HG02588 (cell line): Measurements from ENCODE around the gene CNTRL.
"Not testable (repeated sequence)": the region's sequence is repeated elsewhere in the genome, so short reads cannot be mapped to it uniquely, and the experiment has no call there.

Source experiments
- ATAC-seq: cut with Tn5 transposase; IDR thresholded peaks from one replicate; pipeline ENCODE4 v1.9.1; 2021; ENCODE audit warnings: mild to moderate bottlenecking, moderate library complexity; ENCODE audit not compliant: unreplicated experiment

CNTRL gene, protein sequence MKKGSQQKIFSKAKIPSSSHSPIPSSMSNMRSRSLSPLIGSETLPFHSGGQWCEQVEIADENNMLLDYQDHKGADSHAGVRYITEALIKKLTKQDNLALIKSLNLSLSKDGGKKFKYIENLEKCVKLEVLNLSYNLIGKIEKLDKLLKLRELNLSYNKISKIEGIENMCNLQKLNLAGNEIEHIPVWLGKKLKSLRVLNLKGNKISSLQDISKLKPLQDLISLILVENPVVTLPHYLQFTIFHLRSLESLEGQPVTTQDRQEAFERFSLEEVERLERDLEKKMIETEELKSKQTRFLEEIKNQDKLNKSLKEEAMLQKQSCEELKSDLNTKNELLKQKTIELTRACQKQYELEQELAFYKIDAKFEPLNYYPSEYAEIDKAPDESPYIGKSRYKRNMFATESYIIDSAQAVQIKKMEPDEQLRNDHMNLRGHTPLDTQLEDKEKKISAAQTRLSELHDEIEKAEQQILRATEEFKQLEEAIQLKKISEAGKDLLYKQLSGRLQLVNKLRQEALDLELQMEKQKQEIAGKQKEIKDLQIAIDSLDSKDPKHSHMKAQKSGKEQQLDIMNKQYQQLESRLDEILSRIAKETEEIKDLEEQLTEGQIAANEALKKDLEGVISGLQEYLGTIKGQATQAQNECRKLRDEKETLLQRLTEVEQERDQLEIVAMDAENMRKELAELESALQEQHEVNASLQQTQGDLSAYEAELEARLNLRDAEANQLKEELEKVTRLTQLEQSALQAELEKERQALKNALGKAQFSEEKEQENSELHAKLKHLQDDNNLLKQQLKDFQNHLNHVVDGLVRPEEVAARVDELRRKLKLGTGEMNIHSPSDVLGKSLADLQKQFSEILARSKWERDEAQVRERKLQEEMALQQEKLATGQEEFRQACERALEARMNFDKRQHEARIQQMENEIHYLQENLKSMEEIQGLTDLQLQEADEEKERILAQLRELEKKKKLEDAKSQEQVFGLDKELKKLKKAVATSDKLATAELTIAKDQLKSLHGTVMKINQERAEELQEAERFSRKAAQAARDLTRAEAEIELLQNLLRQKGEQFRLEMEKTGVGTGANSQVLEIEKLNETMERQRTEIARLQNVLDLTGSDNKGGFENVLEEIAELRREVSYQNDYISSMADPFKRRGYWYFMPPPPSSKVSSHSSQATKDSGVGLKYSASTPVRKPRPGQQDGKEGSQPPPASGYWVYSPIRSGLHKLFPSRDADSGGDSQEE (N-terminal part only)

DNA sequence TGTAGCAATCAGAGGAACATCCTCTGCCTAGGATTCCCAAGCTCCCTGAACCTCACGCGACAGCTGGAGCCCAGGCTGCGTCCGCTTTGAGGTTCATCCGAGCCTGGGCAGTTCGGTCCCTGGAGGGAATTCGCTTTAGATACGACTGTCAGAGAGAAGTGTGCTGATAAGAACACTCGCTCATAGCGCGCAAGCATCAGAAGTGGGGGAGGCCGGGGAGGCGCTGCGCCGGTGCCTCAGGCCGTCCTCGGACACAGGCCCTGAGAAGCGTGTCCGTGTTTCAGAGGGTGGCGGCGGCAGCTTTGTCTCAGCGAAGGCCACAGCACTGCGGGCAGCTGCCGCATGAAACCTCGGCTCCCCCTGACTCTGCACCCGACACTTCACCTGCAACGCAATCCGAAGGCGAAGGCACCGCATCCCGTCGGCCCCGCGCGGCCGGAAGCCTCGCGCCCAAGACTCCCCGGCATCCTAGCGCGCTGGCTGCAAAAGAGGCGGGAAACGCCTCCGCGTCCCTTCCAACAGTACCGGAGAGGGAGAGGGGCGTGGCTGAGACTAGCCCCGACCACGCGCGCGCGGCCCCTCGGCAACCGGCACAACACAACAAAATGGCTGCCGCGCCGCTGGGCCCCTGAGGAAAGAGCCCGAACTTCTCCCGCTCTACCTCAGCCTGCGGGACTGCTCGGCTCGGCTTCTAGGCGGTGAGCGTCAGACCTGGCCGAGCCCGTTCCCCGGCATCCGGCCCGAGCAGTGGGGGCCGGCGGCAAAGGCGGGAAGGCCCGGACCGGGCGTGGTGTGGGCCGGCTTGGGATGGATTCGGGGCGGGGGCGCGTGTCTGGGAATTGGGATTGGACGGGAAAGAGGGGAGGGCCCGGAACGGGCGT, at the start of gene CNTRL:
CNTRL (plus strand) TSS at position 586 of the 881 bp plus-strand sequence. CDS start 13,372 bp downstream, outside the sequence.
- ATAC-seq, result peak; percentile 68

DNA sequence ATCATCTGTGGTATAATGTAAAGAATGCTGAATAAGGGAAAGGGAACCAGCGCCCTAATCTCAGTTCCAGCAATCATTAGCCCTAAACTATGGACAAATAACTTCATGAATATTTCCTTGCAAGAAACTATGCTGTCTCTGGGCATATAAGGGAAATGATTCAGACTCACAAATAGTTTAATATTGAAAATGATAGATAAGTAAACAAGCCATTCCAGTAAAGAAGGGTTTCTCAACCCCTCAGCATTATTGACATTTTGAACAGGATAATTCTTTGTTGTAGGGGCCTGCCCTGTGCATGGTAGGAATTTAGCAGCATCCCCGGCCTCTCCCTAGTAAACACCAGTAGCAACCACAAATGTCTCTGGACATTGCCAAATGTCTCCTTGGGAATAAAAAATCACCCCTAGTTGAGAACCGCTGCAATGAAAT, 48.5 kb upstream of the CNTRL start:
- no peak for ATAC-seq

GRCh38 chr9:121026768-121027167, 48.0 kb upstream of the CNTRL start:
- no peak for ATAC-seq

DNA sequence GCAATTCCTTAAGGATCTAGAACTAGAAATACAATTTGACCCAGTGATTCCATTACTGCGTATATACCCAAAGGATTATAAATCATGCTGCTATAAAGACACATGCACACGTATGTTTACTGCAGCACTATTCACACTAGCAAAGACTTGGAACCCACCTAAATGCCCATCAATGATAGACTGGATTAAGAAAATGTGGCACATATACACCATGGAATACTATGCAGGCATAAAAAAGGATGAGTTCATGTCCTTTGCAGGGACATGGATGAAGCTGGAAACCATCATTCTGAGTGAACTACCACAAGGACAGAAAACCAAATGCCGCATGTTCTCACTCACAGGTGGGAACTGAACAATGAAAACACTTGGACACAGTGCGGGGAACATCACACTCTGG, 46.5 kb upstream of the CNTRL start:
- ATAC-seq, result not testable (repeated sequence)

- no peak for ATAC-seq
Observed at GRCh38 chr9:121029469-121029868, 45.3 kb upstream of the CNTRL start.

GRCh38 chr9:121034529-121034928, 40.2 kb upstream of the CNTRL start:
- ATAC-seq, result no peak

- not testable (repeated sequence) for ATAC-seq
Observed at GRCh38 chr9:121035717-121036116, 39.0 kb upstream of the CNTRL start.

GRCh38 chr9:121038362-121038761, 36.4 kb upstream of the CNTRL start:
- no peak for ATAC-seq

- ATAC-seq, result no peak
Observed at GRCh38 chr9:121038804-121039203, 36.0 kb upstream of the CNTRL start.

DNA sequence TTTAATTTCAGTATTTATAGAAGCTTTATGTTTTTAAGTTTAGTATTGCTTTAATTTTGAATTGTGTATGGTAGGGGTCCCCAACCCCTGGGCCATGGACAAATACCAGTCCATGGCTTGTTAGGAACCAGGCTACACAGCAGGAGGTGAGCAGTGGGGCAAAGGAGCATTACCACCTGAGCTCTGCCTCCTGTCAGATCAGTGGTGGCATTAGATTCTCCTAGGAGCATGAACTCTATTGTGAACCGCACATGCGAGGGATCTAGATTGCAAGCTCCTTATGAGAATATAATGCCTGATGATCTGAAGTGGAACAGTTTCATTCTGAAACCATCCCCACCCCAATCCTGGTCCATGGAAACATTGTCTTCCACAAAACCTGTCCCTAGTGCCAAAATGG, 26.6 kb upstream of the CNTRL start:
- no peak for ATAC-seq

- ATAC-seq, result no peak
Observed at GRCh38 chr9:121048618-121049017, 26.1 kb upstream of the CNTRL start.

DNA sequence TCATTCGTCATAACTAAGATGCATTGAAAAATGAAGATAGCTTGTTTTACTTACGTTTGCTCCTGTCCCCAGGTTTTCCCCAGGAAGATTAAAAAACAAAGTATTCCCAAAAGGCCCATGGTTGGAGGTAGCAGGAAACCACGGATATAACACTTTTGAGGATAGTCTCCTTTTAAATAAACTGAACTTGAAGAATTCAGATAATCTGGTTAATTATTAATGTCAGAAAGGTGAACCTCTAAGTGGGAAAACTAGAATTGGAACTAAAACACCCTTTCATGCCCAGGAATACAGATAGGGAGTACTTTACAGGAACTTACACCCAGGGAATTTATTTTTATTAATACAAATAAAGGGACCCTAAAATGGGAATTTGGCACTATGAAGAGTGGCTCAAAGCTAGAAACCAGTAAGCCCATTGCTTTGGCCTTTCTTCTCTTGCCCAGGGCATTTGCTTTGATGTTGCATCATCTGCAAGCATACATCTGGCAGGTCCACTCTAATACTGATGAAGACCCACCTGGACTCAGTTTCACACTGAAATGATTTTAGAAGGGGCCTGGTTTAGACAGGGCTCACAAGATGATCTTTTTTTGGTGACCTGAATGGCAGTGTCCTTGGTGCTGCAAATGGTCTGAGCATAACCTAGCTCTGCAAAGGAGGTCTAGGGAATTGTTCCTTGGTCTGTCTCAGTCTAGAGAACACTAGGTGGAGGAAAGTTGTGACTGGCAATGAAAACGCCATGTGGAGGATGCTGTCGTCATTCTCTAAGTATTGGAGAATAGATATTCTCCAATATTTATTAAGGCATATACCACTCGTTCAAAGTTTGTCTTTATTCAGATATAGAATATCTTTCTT, 24.4 kb upstream of the CNTRL start, which contains the start of gene C5:
C5 (minus strand) TSS at position 148 of the 861 bp plus-strand sequence; CDS start at position 119, 29 bp downstream.
- no peak for ATAC-seq

- ATAC-seq, result no peak
Observed at GRCh38 chr9:121053544-121053943, 21.2 kb upstream of the CNTRL start.

- ATAC-seq, result no peak
Observed at GRCh38 chr9:121055642-121056143, 19.1 kb upstream of the CNTRL start.

- ATAC-seq, result no peak
Observed at GRCh38 chr9:121057821-121058220, 16.9 kb upstream of the CNTRL start.

- ATAC-seq, result no peak
Observed at GRCh38 chr9:121059513-121059912, 15.2 kb upstream of the CNTRL start.

- ATAC-seq, result no peak
Observed at GRCh38 chr9:121059998-121060636, 14.6 kb upstream of the CNTRL start.

- ATAC-seq, result no peak
Observed at GRCh38 chr9:121066850-121067249, 7.9 kb upstream of the CNTRL start.
